ENCODE data around the gene YJU2.

DNA sequence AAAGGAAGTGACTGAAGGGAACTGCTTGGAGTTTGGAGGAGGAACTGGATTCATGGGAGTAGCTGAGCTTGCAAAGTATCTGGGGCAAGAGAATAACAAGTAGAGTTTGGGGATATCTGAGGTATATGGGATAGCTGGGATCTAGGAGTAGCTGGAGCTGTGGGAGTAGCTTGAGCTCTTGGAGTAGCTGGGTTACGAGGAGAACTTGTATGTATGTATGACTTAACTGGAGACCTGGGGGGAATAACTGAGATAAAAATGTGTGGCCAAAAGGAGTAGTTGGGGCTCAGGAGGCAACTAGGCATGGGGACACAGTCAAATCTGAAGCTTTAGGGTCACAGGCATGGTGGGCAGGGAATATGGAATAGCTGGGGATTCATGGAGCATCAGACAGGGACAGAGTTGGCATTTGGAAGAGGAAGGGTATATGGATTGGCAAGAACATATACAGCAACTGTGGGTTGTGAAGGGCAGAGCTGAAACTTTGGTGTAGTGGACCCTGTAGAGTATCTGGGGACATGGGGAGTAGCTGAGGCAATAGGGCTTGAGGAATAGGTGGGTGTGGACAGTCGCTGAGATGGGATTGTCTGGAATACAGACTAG, 45.8 kb upstream of the YJU2 start:
- TF ChIP-seq TAF1 (IDR thresholded peaks at IDR 0.05; ENCODE audit: borderline replicate concordance, low read depth, low read length) (no peak), MXI1 (IDR thresholded peaks at IDR 0.05; ENCODE audit: low read depth, low read length) (no peak)
- TF ChIP-seq, protein P1, sequence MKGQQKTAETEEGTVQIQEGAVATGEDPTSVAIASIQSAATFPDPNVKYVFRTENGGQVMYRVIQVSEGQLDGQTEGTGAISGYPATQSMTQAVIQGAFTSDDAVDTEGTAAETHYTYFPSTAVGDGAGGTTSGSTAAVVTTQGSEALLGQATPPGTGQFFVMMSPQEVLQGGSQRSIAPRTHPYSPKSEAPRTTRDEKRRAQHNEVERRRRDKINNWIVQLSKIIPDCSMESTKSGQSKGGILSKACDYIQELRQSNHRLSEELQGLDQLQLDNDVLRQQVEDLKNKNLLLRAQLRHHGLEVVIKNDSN (IDR thresholded peaks at IDR 0.05; ENCODE audit: borderline replicate concordance, low read depth) = no peak

All from SK-N-SH (cell line).